ENCODE results near the gene SYNGR1.

Gene SYNGR1

DNA sequence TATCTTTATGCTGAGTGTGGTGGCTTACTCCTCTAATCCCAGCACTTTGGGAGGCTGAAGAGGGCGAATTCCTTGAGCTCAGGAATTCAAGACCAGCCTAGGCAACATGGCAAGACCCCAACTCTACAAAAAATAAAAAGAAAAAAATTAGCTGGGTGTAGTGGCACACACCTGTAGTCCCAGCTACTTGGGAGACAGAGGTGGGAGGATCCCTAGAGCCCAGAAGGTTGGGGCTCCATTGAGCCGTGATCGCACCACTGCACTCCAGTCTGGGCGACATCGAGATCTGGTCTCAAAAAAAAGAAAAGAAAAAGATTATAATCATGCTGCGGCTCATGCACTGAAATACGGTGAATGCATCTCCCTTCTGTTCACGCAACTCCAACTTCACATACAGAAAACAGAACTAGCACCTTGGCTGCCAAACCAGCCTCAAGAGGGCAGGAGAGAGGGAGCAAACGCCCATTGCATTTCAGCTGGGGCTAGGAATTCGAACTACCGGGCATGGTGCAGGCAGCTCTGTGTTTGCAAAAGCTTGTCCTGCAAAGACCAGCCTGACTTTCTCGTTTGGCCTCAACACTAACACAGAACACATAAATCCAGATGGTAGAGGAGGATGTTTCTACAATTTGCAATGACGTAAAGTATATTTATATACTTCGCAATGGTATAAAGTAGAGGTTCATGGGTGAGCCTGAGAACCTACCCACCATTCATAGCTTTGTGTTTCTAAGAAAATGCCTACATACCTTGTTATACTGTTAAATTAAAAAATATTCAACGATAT lies 6.3 kb upstream of the SYNGR1 start:
- TF ChIP-seq, protein P1, sequence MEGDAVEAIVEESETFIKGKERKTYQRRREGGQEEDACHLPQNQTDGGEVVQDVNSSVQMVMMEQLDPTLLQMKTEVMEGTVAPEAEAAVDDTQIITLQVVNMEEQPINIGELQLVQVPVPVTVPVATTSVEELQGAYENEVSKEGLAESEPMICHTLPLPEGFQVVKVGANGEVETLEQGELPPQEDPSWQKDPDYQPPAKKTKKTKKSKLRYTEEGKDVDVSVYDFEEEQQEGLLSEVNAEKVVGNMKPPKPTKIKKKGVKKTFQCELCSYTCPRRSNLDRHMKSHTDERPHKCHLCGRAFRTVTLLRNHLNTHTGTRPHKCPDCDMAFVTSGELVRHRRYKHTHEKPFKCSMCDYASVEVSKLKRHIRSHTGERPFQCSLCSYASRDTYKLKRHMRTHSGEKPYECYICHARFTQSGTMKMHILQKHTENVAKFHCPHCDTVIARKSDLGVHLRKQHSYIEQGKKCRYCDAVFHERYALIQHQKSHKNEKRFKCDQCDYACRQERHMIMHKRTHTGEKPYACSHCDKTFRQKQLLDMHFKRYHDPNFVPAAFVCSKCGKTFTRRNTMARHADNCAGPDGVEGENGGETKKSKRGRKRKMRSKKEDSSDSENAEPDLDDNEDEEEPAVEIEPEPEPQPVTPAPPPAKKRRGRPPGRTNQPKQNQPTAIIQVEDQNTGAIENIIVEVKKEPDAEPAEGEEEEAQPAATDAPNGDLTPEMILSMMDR (IDR thresholded peaks at IDR 0.05): peak; percentile 86

DNA sequence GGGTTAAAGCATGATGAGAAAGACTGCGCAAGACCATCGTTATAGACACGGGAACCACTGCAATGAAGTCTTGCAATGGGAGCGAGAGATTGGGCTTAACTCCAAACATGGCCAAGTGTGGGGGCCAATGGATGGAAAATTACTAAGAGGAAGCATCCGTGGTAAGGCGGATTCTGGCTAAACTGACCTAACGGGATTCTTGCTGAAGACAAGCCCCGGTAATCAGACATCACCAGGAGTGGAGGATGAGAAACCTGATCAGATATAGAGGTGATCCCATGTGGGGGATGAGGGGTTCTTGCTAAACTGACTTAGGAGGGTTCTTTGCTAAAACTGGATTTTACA lies 5.8 kb upstream of the SYNGR1 start:
- TF ChIP-seq, protein P1 (IDR thresholded peaks at IDR 0.05): no peak

DNA sequence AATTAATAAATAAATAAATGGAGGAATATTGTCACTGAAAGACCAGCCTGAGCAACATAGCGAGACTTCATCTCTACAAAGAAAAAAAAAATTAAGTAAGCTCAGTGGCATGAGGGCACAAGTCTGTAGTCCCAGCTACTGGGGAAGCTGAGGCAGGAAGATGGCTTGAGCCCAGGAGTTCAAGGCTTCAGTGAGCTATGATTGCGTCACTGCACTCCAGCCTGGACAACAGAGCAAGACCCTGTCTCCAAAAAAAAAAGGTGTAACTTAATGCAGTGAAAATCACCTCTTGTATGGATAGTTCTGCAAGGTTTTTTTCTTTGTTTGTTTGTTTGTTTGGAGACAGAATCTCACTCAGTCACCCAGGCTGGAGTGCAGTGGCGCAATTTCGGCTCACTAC lies 4.6 kb upstream of the SYNGR1 start:
- TF ChIP-seq, protein P1 (IDR thresholded peaks at IDR 0.05): no peak

DNA sequence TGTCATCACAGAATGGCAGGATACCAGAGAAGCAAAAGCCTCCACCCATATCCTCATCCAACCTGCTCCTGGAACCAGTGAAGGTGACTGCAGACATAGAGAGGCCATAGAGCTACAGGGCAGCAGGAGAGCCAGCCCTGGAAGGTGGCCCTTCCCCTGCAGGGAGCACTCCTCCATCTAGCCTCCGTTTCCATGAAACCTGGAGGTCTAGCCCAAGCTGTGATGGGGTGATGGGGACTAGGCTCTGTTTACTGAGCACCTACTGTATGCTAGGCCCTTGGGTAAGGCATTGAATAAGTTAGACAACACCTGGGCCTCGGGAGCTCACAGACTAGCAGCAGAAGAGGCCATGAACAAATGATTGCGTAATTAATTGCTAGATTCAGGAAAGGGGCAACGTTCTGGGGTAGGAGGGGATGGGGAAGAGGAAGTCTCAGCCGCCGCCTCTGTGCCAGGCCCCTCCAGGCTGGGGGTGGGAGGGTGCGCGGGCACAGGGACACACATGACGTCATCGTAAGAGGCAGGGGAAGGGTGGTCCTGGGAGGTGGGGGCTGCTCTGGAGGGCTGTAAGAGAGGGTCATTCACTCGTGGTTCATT lies 784 bp upstream of the SYNGR1 start:
- TF ChIP-seq, protein P1 (IDR thresholded peaks at IDR 0.05): no peak

DNA sequence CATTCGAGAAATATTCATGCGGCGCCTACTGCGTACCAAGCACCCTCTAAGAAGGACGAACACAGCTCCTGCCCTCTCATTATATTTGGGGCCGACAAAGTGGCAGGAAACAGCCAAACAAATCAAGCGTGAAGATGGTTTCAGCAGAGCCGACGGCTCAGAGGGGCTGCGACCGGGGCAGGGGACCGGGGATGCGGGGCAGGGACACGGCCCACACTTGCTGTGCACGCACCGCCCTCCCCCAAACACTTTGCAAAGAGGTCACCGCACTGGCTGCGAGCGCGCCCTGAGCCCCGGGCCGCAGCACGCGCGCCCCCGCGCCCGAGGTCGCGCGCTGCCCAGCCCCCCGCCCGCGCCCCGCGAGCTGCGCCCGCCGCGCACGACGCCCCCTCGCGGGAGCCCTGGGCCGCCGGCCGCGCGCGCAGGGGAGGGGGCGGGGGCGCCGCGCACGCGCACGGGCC lies 255 bp upstream of the SYNGR1 start:
- TF ChIP-seq, protein P1 (IDR thresholded peaks at IDR 0.05): peak; percentile 32; the same call in 1 of the 2 replicates

DNA sequence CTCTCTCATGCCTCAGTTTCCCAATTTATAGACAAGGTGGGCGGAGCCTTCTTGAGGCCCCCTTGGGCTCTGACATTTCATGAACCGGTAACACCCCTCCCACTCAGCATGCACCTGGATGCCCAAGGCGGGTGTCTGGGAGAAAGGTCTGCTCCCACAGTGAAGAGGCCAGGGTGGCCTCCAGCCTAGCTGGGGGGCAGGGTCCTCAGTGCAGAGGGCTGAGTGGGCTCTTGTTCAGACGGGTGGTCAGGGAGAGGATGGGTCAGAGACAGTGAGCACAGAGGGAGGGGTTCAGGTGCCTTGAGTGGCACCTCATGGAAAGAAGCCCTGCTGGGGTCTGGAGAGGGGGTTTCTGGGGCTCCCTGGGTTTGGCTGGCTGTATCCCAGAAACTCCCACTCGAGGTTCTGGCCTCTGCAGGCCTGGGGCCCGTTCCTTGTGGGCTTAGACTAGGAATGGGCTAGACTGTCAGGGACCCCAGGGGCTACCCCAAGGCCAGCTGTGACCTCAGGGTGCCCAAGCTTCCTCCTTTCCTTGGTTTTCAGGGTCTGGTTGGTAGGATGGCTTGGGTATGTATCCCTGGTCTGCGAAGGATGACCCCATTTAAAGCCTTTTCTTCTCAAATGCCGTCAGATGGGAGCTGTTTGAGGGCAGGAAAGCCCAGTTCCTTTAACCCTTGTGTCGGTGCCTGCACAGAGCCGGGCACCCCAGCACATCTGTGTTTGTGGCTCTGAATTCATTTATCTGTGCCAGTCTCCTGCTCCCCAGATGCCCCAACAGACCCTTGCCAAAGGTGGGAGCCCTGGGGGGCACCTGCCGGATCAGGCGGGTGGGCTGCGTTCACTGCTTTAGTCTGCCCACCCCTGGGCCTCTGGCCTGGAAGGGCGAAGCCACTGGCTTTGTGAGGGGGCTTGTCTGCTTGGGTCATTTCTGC lies 1.2 kb downstream of the SYNGR1 start:
- TF ChIP-seq, protein P1 (IDR thresholded peaks at IDR 0.05): no peak

DNA sequence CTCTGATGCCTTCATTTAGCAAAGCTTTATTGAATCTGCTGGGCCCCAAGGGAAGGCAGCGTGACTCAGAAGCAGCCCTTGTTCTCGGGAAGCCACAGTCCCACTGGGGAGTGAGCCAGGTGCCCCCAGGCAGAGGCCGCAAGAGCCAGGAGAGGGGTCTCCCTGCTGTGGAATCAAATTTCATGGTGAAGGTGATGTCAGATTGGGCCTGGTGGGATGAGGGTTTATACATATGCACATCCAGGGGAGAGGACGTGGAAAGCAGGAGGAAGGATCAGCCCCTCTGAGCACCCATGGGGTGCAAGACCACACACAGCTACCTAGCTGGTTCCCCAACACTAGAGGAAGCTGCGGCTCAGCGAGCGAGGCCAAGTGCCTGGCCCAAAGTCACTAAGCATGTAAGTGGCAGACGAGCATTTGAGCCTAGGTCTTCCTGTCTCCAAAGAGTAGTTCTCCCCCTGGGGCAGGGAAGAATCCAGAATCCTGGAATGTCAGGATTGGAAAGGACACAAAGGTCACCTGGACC lies 2.0 kb downstream of the SYNGR1 start:
- TF ChIP-seq, protein P1 (IDR thresholded peaks at IDR 0.05): no peak
